Cardiac fibroblast (primary cell): ENCODE measurements around the gene LPP.

ENCODE experiments used
- DNase-seq, 2 donors: peaks; one replicate each; pipeline versions ENCODE4 v3.0.0 to v3.0.0-alpha.2; 2010; ENCODE audit warnings: low read depth in 2 of 2
- H3K4me3 ChIP-seq, 2 donors: replicated peaks in 1 of 2; 1 replicate in 1 of 2; 2 replicates in 1 of 2; pipeline ENCODE4 v1.5.1; 2011; ENCODE audit warnings: low read depth in 2 of 2, low read length in 2 of 2, mild to moderate bottlenecking in 2 of 2, moderate library complexity in 1 of 2
- CTCF ChIP-seq: IDR thresholded peaks from one replicate; pipeline ENCODE4 v1.5.1; 2011; ENCODE audit warnings: low read depth, mild to moderate bottlenecking, low read length, inconsistent platforms

LPP gene

GRCh38 chr3:188220097-188220788, 66.3 kb downstream of the LPP start:
- H3K4me3 ChIP-seq, result no peak overlapping the region
- TF ChIP-seq CTCF, result no peak
- DNase-seq, result peak in 1 of 2 donors; percentile 83

- peak overlapping the region in 1 of 2 donors; percentile 3 for H3K4me3 ChIP-seq
- DNase-seq, result peak; percentile 45 to 98
Observed at GRCh38 chr3:188220988-188221818, 67.2 kb downstream of the LPP start.

GRCh38 chr3:188223936-188224335, 70.0 kb downstream of the LPP start:
- H3K4me3 ChIP-seq, result no peak overlapping the region
- no peak for TF ChIP-seq CTCF
- no peak for DNase-seq

More at GRCh38 chr3:188220988-188221818, 67.2 kb downstream of the LPP start:
- TF ChIP-seq CTCF, result no peak

- no peak overlapping the region for H3K4me3 ChIP-seq
- DNase-seq, result no peak
- TF ChIP-seq CTCF, result no peak
Observed at GRCh38 chr3:188227442-188227841, 73.5 kb downstream of the LPP start.

GRCh38 chr3:188229177-188229576, 75.2 kb downstream of the LPP start:
- no peak overlapping the region for H3K4me3 ChIP-seq
- TF ChIP-seq CTCF, result no peak
- DNase-seq, result no peak

- H3K4me3 ChIP-seq, result no peak overlapping the region
- DNase-seq, result no peak
- no peak for TF ChIP-seq CTCF
Observed at GRCh38 chr3:188229726-188230125, 75.8 kb downstream of the LPP start.
